HG03139 (cell line): ENCODE data around the gene ENAH.

Experiments
- ATAC-seq: cut with Tn5 transposase; IDR thresholded peaks from one replicate; pipeline ENCODE4 v1.9.1; 2021; ENCODE audit not compliant: unreplicated experiment

Gene ENAH

DNA sequence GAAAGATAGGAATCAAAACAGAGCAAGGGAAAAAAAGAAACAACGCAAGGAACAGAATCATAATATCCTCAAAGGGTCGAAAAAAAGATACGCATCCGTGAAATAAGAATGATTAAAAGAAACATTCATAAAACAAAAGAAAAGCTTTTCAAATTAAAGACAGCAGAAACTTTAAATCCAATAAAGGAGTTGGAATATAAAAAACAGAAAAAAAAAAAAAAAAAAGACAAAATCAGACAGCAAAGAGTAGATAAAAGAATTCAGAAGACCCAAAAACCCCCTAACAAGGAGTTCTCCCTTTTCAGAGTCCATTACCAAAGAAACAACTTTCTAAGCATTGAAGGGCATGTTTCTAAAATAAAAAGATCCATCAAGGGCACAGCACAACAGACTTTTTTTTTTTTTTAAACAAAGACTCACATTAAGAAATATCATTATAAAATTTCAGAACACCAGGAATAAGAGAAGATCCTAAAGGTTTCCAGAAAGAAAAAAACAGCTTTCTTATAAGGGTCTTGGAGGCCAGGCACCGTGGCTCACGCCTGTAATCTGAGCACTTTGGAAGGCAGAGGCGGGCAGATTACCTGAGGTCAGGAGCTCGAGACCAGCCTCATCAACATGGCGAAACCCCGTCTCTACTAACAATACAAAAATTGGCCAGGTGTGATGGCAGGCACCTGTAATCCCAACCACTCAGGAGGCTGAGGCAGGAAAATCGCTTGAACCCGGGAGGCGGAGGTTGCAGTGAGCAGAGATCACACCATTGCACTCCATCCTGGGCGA, 44.7 kb downstream of the ENAH start:
- ATAC-seq: no peak

GRCh38 chr1:225607355-225607754, 45.6 kb downstream of the ENAH start:
- ATAC-seq: no peak

DNA sequence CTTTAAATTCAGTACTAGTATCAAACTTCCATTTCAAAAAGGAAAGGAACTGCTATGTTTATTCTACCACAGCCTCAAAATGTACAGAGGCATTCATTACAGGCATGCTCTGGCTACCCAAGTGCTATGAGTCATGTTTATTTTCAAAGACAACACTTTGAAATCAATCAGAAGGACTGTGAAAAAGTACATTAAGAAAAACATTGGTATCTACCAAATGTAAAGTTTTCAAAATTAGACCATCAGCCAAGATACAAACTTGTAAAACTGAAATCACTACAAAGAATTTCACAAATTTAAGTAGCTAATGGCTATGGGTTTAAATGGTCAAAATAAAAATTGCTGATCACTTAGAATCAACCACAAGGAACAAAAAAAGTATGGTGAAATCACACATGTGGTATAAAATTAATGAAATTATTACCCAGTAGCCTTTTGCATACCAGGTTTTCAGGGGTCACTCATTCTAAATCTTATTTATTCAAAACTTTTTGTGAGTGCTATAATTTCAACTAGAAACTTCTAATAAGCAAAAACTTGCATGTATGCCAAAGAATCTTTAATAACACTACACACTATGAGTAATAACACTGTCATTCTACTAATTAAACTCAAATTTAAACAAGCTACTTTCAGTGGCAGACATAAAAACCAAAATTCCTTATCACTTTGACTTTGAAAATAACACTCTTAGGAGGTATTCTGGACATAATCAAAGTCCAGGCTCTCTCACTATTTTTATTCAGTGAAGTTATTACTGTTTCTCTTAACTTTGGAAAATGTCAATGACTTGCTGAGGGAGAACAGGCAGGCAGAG, 49.2 kb downstream of the ENAH start:
- ATAC-seq: no peak

DNA sequence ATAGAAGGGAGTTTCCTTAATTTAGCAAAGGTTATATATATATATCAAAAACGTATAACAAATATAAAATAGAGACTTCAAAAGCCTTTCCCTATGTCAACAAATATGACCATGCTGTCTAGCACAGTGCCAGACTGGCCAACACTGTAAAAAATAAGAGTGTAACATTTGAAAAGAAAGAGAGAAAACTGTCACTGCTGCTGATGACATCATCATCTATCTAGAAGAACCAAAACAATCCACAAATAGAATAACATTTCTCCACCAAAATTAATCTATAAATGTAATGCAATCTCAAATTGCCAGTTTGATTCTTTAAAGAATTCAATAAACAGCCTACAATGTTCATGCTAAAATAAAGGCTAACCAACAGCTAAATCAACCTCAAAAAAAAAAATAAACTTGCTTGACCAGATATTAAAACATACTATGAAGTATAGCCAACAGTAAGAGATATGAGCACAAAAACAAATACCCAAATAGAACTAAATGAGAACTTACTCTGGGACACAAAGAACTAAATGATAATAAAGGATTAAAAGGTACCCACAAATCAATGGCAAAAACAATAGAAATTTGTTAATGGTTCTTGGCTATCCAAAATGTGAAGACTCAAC, 50.2 kb downstream of the ENAH start:
- ATAC-seq: no peak

GRCh38 chr1:225601902-225602589, 50.9 kb downstream of the ENAH start:
- ATAC-seq: no peak

DNA sequence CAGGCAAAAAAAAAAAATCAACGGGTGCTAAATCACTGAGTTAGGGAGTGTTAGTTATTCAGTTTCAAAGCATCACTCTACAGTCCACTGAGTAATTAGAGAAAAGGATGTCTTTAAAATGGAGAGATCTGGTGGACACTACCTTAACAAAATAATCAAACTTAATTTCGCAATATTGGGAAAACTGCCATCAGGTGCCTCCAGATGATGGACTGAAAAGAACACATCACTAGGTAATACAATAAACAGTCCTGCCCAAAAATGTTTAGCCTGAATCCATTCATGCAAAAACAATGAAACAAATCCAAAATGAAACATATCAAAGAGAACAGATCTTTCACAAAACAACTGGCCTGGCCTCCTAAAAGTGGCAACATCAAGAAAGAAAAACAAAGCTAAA, 54.1 kb downstream of the ENAH start:
- ATAC-seq: no peak

DNA sequence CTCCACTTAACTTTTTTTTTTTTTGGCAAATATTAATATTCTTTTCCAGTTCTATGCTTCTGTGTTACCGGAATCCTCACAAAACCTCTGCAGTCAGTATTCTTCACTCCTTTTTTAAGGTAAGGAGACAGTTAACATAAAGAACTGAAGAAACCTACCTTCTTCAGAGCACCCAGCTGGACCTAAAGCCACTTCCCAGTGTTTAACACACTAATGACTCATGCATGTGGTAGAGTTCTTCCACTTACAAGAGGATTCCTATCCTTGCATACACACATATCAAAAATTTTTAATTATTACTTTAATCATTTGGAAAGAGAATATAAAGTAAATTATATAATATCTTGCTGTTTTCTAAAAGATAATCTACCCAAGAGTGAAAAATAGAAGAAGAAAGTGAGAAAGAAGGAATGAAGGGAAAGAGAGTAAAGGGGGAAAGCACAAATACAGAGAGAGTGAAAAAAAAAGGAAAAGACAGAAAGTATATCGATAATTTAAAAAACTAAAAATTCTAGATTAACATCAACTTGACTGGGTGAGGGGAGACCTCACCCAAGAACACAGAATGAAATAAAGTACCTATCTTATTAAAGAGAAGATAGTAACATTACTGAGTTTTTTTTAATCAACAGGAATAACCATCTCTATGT, 54.9 kb downstream of the ENAH start:
- no peak for ATAC-seq

DNA sequence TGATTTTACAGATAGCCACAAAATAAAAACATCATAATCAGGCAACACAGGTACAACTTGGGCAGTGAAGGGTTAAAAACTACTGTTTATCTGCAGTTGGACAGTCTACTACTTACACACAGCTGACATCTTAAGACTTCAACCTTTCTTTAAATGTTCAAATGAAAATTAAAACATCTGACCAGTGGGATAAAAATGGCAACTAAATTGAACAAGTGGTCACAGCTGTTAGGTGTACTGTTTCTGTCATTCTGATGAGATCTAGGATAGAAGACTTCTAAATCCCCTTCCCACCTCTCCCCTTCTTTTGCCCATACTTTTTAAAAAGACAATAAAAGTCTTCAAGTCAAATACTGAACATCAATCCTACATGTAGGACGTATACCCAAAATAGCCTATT, 56.2 kb downstream of the ENAH start:
- no peak for ATAC-seq

- ATAC-seq: no peak
These were observed 56.9 kb downstream of the ENAH start for GRCh38 chr1:225595974-225596551.

DNA sequence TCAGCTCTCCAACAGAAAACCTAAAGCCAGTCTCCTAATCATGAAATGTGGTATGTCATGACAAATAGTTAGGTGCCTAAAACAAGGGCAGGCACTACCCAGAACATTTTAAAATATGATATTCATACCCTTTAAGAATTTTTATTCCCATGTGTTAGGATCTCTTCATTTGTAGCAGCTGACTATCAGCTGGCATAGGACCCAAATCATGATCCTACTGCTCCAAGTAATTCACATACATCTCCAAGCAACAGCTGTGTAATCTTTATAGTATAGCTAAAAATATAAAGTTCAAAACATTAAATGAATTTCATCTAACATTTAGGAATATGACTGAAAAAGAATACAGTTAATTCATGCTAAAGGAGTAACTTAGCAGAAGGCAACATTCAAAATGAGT, 57.5 kb downstream of the ENAH start:
- no peak for ATAC-seq

DNA sequence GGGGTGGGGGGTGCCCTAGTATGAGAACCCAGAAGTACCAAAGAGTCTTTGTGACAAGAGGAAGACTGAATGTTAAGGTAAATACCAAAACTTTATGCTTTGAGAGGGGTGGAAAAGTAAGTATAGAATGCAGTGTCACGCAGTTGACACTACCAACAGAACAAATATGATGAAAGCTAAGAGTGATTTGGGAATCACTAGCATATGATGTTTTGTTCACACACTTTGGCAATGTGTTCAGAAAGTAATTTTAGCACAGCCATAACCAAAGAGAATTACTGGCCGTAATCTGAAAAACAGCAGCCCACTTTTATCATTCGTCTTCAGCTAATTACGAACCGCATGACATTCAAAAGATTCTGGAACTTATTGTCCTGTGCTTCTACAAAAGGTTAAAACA, 59.5 kb downstream of the ENAH start:
- ATAC-seq: no peak

DNA sequence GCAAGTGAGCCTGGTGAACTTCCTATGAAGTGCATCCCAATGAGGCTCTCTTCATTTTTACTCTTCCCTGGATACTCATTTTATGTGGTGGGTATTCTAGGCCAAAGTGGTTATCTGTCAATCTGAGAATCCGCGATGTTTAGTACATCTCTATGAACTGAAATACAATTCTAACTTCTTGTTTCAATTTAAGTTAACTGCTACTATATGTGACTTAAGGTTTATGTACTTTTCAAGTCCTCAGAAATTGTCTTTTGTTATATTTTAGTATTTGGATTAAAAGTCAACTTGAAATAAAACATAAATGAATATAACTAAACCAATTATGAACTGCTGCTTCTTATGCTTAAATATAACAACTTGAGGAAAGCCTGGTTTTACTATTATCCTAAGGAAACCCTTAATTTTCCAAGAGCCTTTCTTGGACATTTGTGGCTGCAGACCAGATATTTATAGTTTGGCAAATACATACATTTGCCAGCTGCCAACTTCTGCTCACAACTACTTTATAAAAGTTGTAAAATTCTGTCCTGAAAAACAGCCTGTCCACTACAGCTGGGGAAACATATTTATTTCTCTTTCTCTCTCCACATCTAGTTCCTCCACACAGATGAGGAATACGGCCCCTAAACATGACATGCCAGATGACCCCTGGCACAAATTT, 60.4 kb downstream of the ENAH start:
- ATAC-seq: no peak

DNA sequence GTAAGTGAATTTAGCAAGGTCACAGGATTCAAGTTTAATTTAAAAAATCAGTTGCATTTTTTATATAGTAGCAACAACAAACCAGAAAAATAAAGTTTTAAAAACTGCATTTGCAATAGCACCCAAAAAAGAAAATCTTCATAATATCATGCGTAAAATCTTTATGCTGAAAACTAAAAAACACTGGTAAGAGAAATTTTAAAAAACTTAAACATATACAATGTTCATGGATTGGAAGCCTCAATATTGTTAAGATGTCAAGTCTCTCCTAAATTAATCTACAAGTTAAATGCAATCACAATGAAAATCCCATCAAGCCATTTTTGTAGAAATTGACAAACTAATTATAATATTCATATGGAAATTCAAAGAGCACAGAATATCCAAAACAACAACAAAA, 65.6 kb downstream of the ENAH start:
- ATAC-seq: no peak

- ATAC-seq: no peak
These were observed 71.7 kb downstream of the ENAH start for GRCh38 chr1:225581186-225581585.

DNA sequence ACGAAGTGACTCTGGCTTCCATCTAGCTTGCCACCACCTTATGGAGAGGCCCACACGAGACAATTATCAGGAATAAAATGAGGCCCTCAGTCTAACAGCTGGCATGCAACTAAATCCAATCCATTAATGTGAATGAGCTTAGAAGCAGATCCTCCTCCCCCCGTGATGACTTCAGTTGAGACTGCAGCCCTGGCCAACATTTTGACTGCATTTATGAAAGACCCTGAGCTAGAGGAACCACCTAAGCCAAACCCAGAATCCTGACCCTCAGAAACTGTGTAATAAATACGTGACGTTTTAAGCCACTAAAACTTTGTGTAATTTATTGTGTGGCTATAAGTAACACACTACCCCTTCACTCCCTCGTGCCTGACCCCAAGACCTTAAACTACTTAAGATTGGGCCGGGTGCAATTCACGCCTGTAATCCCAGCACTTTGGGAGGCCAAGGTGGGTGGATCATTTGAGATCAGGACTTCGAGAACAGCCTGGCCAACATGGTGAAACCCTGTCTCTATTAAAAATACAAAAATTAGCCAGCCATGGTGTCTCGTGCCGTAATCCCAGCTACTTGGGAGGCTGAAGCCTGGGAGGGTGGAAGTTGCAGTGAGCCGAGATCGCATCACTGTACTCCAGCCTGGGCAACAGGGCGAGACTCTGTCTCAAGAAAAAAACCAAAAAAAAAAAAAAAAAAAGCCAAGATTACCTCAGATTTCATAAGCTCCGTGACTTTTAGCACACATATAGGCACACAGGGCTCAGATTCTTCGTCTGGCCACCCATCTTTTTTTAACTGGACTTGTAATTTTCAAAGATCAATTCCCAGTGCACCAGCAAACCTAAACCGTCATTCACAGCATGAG, 72.5 kb downstream of the ENAH start:
- no peak for ATAC-seq

- peak; percentile 68 for ATAC-seq
These were observed 74.5 kb downstream of the ENAH start for GRCh38 chr1:225578251-225578977.

DNA sequence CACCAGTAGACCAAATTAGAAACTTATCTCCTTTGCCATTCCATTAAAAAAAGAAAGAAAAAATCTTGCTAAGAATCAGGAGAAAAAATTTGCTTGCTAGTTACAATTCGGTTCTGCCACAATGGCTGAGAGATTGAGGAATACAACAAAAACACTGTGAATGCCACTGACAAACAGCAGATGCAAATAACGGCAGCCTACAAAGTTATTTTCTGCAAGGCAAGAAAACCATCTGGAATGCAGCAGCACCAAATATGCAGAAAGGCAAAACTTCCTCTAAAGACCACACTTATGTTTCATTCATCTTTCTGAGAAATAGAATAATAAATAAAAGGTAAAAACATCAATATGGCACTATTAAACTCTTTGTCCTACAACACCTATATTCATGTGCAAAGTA, 75.7 kb downstream of the ENAH start:
- ATAC-seq: no peak

DNA sequence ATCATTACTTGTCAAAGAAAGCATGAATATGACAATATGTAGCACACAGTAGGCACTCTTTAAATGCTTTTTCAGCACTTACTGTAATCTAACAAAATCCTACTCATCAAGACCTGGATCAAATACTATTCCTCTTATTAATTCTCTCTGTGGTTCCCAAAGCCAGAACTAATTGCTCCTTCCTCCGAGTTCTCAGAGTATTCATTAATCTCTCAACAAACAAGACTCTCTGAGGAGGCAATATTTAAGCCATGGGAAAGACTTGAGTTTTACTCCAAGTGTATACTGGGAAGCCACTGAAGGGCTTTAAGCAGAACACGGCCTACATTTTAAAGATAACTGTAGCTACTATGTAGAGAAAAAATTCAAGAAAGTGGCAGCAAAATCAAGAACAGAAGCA, 79.7 kb downstream of the ENAH start:
- no peak for ATAC-seq
